Hippocampal formation (tissue), 2 donors: ENCODE measurements around the gene ADCK2.
"Not testable (repeated sequence)": the region's sequence is repeated elsewhere in the genome, so short reads cannot be mapped to it uniquely, and the experiment has no call there.

Source experiments
- DNase-seq, 2 donors: peaks; one replicate each; lab custom pipeline; 2025; lab: John Stamatoyannopoulos, UW

ADCK2 gene

DNA sequence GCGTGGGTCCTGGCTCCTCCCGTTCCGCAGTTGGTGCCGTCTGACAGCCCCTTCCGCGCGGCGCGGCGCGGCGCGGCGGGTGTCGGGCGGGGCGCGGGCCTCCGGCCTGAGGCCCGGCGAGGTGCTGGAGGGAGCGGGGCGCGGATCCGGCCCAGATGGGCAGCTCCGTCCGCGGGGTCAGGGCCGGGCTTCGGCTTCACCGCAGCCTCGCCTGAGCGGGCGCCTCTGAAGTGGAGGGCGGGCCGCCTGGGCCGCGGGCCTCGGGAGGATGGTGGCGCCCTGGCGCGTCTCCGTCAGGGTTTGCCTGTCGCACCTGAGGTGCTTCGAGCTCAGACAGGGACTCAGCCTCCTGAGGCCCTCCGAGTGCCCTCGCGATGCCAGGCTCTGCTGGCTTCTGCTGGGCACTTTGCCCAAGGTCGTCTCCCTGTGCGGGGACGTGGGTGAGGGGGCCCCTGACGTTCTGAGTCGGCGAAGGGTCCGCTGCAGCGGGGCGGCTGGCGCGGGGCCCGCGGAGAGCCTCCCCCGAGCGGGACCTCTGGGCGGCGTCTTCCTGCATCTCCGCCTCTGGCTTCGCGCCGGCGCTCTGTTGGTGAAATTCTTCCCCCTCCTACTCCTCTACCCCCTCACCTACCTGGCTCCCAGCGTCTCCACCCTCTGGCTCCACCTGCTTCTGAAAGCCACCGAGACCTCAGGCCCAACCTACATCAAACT is 473 bp downstream of the ADCK2 start:
- peak in 1 of 2 donors; percentile 66 for DNase-seq

DNA sequence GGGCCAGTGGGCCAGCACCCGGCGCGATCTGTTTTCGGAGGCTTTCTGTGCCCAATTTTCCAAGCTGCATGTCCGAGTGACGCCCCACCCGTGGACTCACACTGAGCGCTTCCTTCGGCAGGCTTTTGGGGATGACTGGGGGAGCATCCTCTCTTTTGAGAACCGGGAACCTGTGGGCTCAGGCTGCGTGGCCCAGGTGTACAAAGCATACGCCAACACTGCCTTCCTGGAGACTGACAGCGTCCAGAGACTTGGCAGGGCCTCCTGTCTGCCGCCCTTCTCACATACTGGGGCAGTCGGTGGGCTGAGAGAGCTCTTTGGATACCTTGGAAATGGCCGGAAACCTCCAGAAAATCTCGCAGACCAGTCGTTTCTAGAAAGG is 1.0 kb downstream of the ADCK2 start:
- DNase-seq: no peak

- no peak for DNase-seq
Measured at GRCh38 chr7:140674356-140674800, 1.6 kb downstream of the ADCK2 start.

GRCh38 chr7:140674899-140675701 is 2.4 kb downstream of the ADCK2 start:
- DNase-seq: peak; percentile 35 to 80

DNA sequence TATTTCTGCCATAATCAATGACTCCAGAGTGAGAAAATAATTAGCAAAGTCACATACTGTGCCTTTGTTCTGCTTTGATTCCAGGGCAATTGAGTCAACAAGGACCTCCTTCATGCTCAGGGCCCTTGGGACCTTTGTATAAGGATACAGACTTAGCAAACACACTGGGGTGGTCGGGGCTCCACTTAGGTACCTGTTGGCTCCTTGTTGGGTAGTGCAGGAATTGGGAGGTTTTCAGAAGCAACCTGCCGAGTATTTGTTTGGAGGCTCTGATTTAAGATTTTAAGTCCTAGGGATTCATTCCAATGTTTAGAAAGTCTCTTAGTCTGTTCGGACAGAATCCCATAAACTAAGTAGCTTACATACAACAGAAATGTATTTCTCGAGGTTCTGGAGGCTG is 3.0 kb downstream of the ADCK2 start:
- no peak for DNase-seq

GRCh38 chr7:140676306-140676705 is 3.6 kb downstream of the ADCK2 start:
- DNase-seq: no peak

DNA sequence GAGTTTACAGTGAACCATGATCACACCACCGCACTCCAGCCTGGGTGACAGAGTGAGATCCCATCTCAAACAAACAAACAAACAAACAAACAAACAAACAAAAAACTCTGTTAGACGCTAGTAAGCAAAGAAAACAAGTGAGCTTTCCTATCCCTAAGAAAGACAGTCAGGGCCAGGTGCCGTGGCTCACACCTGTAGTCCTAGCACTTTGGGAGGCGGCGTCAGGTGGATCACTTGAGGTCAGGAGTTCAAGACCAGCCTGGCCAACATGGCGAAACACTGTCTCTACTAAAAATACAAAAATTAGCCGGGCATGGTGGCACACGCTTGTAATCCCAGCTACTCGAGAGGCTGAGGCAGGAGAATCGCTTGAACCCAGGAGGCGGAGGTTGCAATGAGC is 4.2 kb downstream of the ADCK2 start:
- DNase-seq: not testable (repeated sequence)

DNA sequence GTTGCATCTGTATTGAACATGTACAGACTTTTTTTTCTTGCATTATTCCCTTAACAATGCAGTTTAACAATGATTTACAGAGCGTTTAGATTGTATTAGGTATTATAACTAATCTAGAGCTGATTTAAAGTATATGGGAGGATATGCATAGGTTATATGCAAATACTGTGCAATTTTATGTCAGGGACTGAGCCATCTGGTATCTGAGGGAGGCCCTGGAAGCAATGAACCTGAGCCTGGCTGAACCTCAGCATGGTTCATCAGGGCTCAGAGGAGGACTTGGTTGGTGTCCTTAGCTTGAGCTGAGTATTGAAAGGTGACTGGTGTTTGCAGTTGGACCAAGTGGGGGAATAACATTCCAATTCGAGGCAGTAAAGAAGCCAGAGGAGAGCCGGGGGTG is 4.8 kb downstream of the ADCK2 start:
- DNase-seq: no peak

DNA sequence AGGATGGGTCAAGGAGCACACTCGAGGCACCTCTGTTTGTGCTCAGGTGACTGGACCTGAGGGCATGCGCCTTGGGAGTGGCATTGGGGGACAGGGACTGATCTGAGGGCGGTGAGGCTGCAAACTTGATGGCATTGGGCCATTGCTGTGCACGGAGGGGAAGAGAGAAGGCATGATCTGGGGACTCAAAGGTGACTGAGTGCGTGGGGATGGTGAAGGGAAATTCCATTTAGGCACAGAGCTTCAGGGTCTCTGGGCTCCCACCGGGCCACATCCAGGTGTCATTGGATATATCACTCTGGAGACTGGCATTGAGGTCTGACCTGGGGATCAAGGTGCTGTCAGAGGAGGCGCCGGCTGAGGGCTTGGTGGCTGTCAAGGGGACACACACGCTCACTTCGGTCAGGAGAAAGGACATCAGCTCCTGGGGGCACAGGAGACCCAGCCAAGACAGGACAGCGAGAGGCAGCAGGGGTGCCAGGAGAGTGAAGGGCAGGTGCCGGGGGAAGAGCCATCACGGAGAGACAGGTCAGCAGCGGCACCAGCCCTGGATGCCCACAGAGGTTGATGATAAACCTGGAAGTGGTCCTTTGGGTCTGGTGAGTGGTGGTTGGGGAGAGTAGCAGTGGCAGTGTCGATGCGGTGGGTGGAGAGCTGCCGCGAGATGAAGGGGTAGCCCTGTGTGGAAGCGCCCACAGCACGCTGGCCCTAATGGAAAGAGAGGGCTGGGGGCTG is 5.5 kb downstream of the ADCK2 start:
- no peak for DNase-seq

GRCh38 chr7:140678816-140679130 is 6.0 kb downstream of the ADCK2 start:
- DNase-seq: no peak

GRCh38 chr7:140679186-140679585 is 6.4 kb downstream of the ADCK2 start:
- DNase-seq: no peak

GRCh38 chr7:140680886-140681285 is 8.1 kb downstream of the ADCK2 start:
- DNase-seq: no peak

- DNase-seq: no peak
Measured at GRCh38 chr7:140681766-140682165, 9.0 kb downstream of the ADCK2 start.

- peak in 1 of 2 donors; percentile 34 for DNase-seq
Measured at GRCh38 chr7:140683657-140684056, 10.9 kb downstream of the ADCK2 start.

DNA sequence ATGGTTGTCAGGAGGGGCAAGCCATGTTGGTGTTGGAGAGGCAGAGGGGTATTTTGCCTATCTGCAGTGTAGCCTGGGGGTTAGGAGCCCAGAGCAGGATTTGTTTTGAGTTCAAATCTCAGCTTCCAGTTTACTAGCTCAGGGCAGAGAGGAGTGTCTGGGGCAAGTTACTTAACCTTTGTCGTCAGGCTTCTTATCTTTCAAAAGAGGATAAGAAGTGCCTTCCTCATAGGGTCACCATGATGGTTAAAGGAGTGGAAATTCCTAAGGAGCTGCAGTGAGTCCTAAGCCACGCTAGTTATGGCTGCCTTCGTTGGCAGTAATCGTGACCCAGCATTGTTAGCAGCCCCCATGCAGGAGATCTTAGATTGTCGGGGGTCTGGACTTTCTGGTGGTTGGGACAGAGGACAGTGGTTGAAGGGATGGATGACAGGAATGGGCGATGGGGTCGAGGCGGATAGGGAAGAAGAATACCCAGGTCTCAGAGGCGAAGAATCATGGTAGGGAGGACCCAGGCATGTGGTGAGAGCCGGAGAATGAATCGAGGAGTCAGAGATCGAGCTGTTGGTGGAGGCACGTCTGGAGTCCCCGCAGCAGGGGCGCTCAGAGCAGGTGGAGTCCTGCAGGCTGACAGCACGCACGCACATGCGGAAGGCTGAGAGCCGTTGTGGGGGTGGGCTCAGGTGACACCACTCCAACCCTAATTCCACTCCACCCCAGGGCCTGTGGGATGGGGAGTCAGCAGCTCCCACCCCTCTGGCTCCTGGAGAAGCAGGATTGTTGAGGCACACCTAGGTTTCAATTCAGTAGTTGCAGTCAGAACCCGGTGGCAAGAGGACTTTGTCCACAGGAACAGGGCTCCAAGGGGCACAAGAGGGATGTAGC is 11.6 kb downstream of the ADCK2 start:
- no peak for DNase-seq

DNA sequence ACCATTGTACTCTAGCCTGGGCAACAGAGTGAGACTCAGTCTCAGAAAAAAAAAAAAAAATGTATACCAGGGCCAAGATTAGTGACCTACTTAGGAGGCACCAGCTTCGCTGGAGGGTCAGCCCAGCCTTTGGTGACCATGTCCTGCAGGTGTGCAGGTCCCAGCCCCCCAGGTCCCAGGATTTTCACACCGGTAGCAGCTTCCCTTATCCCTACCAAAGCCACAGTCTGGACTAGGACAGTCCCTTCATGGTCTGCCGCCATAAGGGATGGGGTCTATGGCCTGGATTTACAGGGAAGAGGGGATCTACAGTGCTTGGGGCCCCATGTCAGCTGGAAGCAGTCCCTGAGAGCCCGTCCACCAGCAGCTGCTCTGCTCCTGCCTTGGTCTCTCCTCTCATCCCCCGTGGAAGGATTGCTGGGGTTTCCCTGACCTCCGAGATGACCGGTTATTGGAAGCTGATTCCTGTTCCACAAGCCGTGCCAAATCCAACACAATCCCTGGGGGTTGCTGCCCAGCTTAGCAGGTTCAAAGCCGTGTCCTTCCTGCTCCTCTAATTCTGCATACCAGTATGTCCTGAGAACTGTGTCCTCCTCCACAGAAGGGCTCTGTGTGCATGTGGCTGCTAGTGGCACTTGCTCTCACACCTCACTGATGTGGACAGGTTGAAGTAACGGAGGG is 12.8 kb downstream of the ADCK2 start:
- DNase-seq: no peak

- no peak for DNase-seq
Measured at GRCh38 chr7:140686921-140687320, 14.2 kb downstream of the ADCK2 start.

DNA sequence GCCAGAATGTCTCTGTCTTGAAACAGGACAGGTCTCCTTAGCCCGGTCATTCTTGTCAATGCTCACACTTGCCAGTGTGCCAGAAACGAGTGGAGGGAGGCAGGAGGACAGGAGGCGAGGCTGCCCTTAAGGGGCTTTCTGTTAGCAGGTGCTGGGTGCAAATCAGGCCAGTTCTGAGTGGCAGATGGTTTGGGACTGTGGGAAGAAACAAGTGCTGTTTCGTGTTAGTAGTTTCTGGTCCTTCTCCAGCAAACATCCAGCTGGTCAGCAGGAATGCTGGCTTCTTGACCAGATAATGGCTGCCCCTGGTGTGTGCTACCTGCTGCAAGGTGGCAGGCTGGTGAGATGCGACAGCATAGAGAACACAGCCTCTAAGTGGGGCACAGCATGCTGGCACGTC is 15.6 kb downstream of the ADCK2 start:
- no peak for DNase-seq

GRCh38 chr7:140689199-140690152 is 16.7 kb downstream of the ADCK2 start:
- DNase-seq: no peak
